ENCODE data around the gene SYNPO2. TPM values are rescaled to one million over a fixed set of nuclear protein-coding genes. Genes with fewer than 3 reads are reported as not detected.

The SYNPO2 gene
- polyA plus RNA-seq, 1 donor (not counting 4 experiments of a cell fraction or from before 2014, with no cell fraction given): 0.34 TPM

- Histone ChIP-seq H4K20me1 (ENCODE audit: control insufficient read depth, extremely low read depth, insufficient read depth, low read length) (no peaks in the 10 kb centered on the region), H3K27me3 (ENCODE audit: control insufficient read depth, extremely low read depth, insufficient read depth, low read length) (no peaks in the 10 kb centered on the region), H3K36me3 (ENCODE audit: control insufficient read depth in 2 of 2, extremely low read depth in 1 of 2, insufficient read depth in 2 of 2, low read length in 2 of 2) (no peaks in the 10 kb centered on the region), H3K9me3 (ENCODE audit: control insufficient read depth, low read depth, low read length) (no peaks in the 10 kb centered on the region), H2AFZ (ENCODE audit: control insufficient read depth, low read length) (no peak overlapping the region), H3K9me1 (ENCODE audit: control insufficient read depth, extremely low read depth, insufficient read depth, low read length) (no peaks in the 10 kb centered on the region), H3K4me3 (ENCODE audit: control insufficient read depth in 2 of 3, extremely low read depth in 1 of 3, insufficient read depth in 2 of 3, low read depth in 1 of 3, low read length in 3 of 3) (no peak overlapping the region), H3K4me1 (ENCODE audit: control insufficient read depth, extremely low read depth, insufficient read depth, low read length) (peaks cover 10% of the 10 kb centered on the region), H3K9ac (ENCODE audit: control insufficient read depth, extremely low read depth, insufficient read depth, low read length) (no peak overlapping the region), H3K79me2 (ENCODE audit: control insufficient read depth, insufficient read depth, low read length) (no peaks in the 10 kb centered on the region), H3K27ac (ENCODE audit: control insufficient read depth, insufficient read depth, low read length) (no peak overlapping the region), H3K4me2 (ENCODE audit: control insufficient read depth, extremely low read depth, insufficient read depth, low read depth, low read length) (no peak overlapping the region)
- dilution Hi-C loops (cut with MboI; ENCODE audit: extremely low pct_ligation_motif_present, low sequenced_read_pairs): no loop called here
- DNase-seq (ENCODE audit: low read depth, low spot score): no peak
- TF ChIP-seq CTCF (optimal IDR thresholded peaks at IDR 0.05 in 1 of 3, IDR thresholded peaks at IDR 0.05 in 1 of 3, conservative IDR thresholded peaks at IDR 0.05 in 1 of 3; ENCODE audit: extremely low read depth in 1 of 3, insufficient read depth in 2 of 3, low read length in 3 of 3) (no peak), EZH2 (IDR thresholded peaks at IDR 0.05; ENCODE audit: low read length) (no peak)
- FAIRE-seq: no peak
Observed at GRCh38 chr4:119035951-119036737, 147.5 kb downstream of the SYNPO2 start.

- Histone ChIP-seq H3K4me3 (ENCODE audit: control insufficient read depth in 2 of 3, extremely low read depth in 1 of 3, insufficient read depth in 2 of 3, low read depth in 1 of 3, low read length in 3 of 3) (no peak overlapping the region), H3K9me3 (ENCODE audit: control insufficient read depth, low read depth, low read length) (no peaks in the 10 kb centered on the region), H3K36me3 (ENCODE audit: control insufficient read depth in 2 of 2, extremely low read depth in 1 of 2, insufficient read depth in 2 of 2, low read length in 2 of 2) (no peaks in the 10 kb centered on the region), H3K27ac (ENCODE audit: control insufficient read depth, insufficient read depth, low read length) (no peak overlapping the region), H3K4me2 (ENCODE audit: control insufficient read depth, extremely low read depth, insufficient read depth, low read depth, low read length) (no peak overlapping the region), H3K27me3 (ENCODE audit: control insufficient read depth, extremely low read depth, insufficient read depth, low read length) (no peaks in the 10 kb centered on the region), H3K9me1 (ENCODE audit: control insufficient read depth, extremely low read depth, insufficient read depth, low read length) (no peaks in the 10 kb centered on the region), H3K9ac (ENCODE audit: control insufficient read depth, extremely low read depth, insufficient read depth, low read length) (no peak overlapping the region), H4K20me1 (ENCODE audit: control insufficient read depth, extremely low read depth, insufficient read depth, low read length) (no peaks in the 10 kb centered on the region), H3K4me1 (ENCODE audit: control insufficient read depth, extremely low read depth, insufficient read depth, low read length) (peaks cover 13% of the 10 kb centered on the region), H3K79me2 (ENCODE audit: control insufficient read depth, insufficient read depth, low read length) (no peaks in the 10 kb centered on the region), H2AFZ (ENCODE audit: control insufficient read depth, low read length) (no peak overlapping the region)
- DNase-seq (ENCODE audit: low read depth, low spot score) (no peak), FAIRE-seq (no peak)
- dilution Hi-C loops (cut with MboI; ENCODE audit: extremely low pct_ligation_motif_present, low sequenced_read_pairs): no loop called here
- TF ChIP-seq EZH2 (IDR thresholded peaks at IDR 0.05; ENCODE audit: low read length) (no peak), CTCF (optimal IDR thresholded peaks at IDR 0.05 in 1 of 3, IDR thresholded peaks at IDR 0.05 in 1 of 3, conservative IDR thresholded peaks at IDR 0.05 in 1 of 3; ENCODE audit: extremely low read depth in 1 of 3, insufficient read depth in 2 of 3, low read length in 3 of 3) (no peak)
Observed at GRCh38 chr4:119037709-119038108, 149.1 kb downstream of the SYNPO2 start.
